ENCODE results near the gene ZNF76. TPM values are rescaled to one million over a fixed set of nuclear protein-coding genes. Genes with fewer than 3 reads are reported as not detected.
A peak's percentile ranks its signal among the peaks of the same experiment; 100 is the strongest.
"Not testable (repeated sequence)": the region's sequence is repeated elsewhere in the genome, so short reads cannot be mapped to it uniquely, and the experiment has no call there.

Gene ZNF76
- total RNA-seq, 6 experiments from 2014 or later, result 14.4 to 19.8 (median 17.6) TPM

- 96% methylated on average over 2 of the region's 2 CpGs for WGBS (ENCODE audit: insufficient coverage, low coverage, low lambda C conversion rate, missing lambda C conversion rate)
- H3K4me3 ChIP-seq, result no peak overlapping the region
- intact Hi-C loops (cut with DNase I), result no loop called here
- no peak for DNase-seq
- no peak overlapping the region for H3K27ac ChIP-seq
- TF ChIP-seq CTCF (IDR thresholded peaks at IDR 0.05), result no peak
- no peak for TF ChIP-seq POLR2A (IDR thresholded peaks at IDR 0.05)
- peaks cover 0 to 11% (median 3%) of the 10 kb centered on the region in 4 donors for H3K4me1 ChIP-seq
- no peaks in the 10 kb centered on the region for H3K36me3 ChIP-seq
- H3K9me3 ChIP-seq, result no peaks in the 10 kb centered on the region
- H3K27me3 ChIP-seq, result no peaks in the 10 kb centered on the region
- no peak for ATAC-seq
Observed at GRCh38 chr6:35320031-35320410, 60.5 kb downstream of the ZNF76 start.

GRCh38 chr6:35321091-35321490, 61.6 kb downstream of the ZNF76 start:
- no peak for DNase-seq
- WGBS (ENCODE audit: insufficient coverage, low coverage, low lambda C conversion rate, missing lambda C conversion rate), result 100% methylated on average over 1 of the region's 8 CpGs

GRCh38 chr6:35327349-35328027, 68.0 kb downstream of the ZNF76 start:
- 29% methylated on average over 5 of the region's 7 CpGs for WGBS (ENCODE audit: insufficient coverage, low coverage, low lambda C conversion rate, missing lambda C conversion rate)
- TF ChIP-seq POLR2A (IDR thresholded peaks at IDR 0.05) (no peak), CTCF (IDR thresholded peaks at IDR 0.05) (peak; percentile 58 to 63 (median 60))
- intact Hi-C loops (cut with DNase I), result no loop called here
- peak in 2 of 3 donors; percentile 62 to 70 for DNase-seq
- Histone ChIP-seq H3K4me3 (no peak overlapping the region), H3K9me3 (no peaks in the 10 kb centered on the region), H3K4me1 (peaks cover 0 to 2% (median 0%) of the 10 kb centered on the region in 4 donors), H3K27me3 (no peaks in the 10 kb centered on the region), H3K27ac (no peak overlapping the region), H3K36me3 (no peaks in the 10 kb centered on the region)
- ATAC-seq, result peak; percentile 84 to 88 (median 88)

More at GRCh38 chr6:35321091-35321490, 61.6 kb downstream of the ZNF76 start:
- peaks cover 0 to 11% (median 3%) of the 10 kb centered on the region in 4 donors for H3K4me1 ChIP-seq
- intact Hi-C loops (cut with DNase I), result no loop called here
- no peak overlapping the region for H3K4me3 ChIP-seq
- TF ChIP-seq POLR2A (IDR thresholded peaks at IDR 0.05) (no peak), CTCF (IDR thresholded peaks at IDR 0.05) (no peak)
- no peak for ATAC-seq
- no peaks in the 10 kb centered on the region for H3K36me3 ChIP-seq
- H3K27ac ChIP-seq, result no peak overlapping the region
- H3K9me3 ChIP-seq, result no peaks in the 10 kb centered on the region
- H3K27me3 ChIP-seq, result no peaks in the 10 kb centered on the region

GRCh38 chr6:35328108-35328723, 68.7 kb downstream of the ZNF76 start:
- ATAC-seq (no peak), DNase-seq (no peak)
- Histone ChIP-seq H3K9me3 (no peaks in the 10 kb centered on the region), H3K4me1 (peaks cover 0 to 6% (median 0%) of the 10 kb centered on the region in 4 donors), H3K4me3 (no peak overlapping the region), H3K36me3 (no peaks in the 10 kb centered on the region), H3K27me3 (no peaks in the 10 kb centered on the region), H3K27ac (no peak overlapping the region)
- intact Hi-C loops (cut with DNase I), result no loop called here
- WGBS (ENCODE audit: insufficient coverage, low coverage, low lambda C conversion rate, missing lambda C conversion rate), result 71% methylated on average over 1 of the region's 1 CpG
- TF ChIP-seq POLR2A (IDR thresholded peaks at IDR 0.05) (no peak), CTCF (IDR thresholded peaks at IDR 0.05) (no peak)

GRCh38 chr6:35328965-35329364, 69.4 kb downstream of the ZNF76 start:
- intact Hi-C loops (cut with DNase I); H3K4me3 ChIP-seq; H3K4me1 ChIP-seq; ATAC-seq; H3K36me3 ChIP-seq; H3K27ac ChIP-seq; H3K9me3 ChIP-seq; H3K27me3 ChIP-seq; DNase-seq: not testable (repeated sequence)
- WGBS (ENCODE audit: insufficient coverage, low coverage, low lambda C conversion rate, missing lambda C conversion rate), result 93% methylated on average over 6 of the region's 8 CpGs
